ENCODE measurements around the gene HSF5.

HSF5 gene

DNA sequence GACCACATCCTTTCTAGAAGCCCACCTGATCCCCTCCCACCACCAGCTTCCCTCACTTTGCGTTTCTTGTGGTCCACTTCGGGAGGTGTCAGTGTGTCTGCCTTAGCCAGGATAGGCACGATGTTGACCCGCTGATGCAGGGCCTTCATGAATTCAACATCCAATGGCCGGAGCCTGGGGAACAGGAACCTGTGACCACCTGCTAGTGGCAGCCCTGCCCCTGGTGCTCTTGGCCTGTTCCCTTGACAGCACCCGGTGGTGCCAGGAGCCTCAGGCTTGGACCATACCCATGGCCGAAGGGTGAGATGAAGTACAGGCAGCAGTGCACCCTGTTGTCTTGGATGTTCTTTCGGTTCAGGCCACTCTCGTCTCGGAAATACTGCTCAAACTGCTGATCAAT is 33.5 kb upstream of the HSF5 start:
- Histone ChIP-seq H3K9me3 (ENCODE audit: insufficient read depth, low read length, severe bottlenecking) (no peaks in the 10 kb centered on the region), H4K20me1 (ENCODE audit: insufficient read depth, low read length) (peaks cover 6% of the 10 kb centered on the region; the same call in 1 of the 2 replicates), H3K27me3 (ENCODE audit: insufficient read depth, low read length, poor library complexity) (peaks cover 2% of the 10 kb centered on the region), H3K27ac (ENCODE audit: low read length) (no peak overlapping the region), H3K79me2 (ENCODE audit: insufficient read depth, low read length) (peaks cover 8% of the 10 kb centered on the region), H3K4me1 (ENCODE audit: insufficient read depth, low read length) (peaks cover 16% of the 10 kb centered on the region), H3K9ac (ENCODE audit: low read depth, low read length) (no peak overlapping the region), H2AFZ (ENCODE audit: low read depth, low read length) (no peak overlapping the region), H3K4me2 (ENCODE audit: insufficient read depth, low read length) (no peak overlapping the region), H3K36me3 (ENCODE audit: insufficient read depth, low read length) (no peaks in the 10 kb centered on the region; the same call in 1 of the 2 replicates), H3K4me3 (ENCODE audit: low read depth in 1 of 2, low read length in 2 of 2) (no peak overlapping the region)
- no peak for ATAC-seq (ENCODE audit: insufficient read depth, low read depth)
- no peak for DNase-seq
- TF ChIP-seq EZH2 (IDR thresholded peaks at IDR 0.05; ENCODE audit: borderline replicate concordance, low read depth, low read length, severe bottlenecking) (no peak), CTCF (IDR thresholded peaks at IDR 0.05; ENCODE audit: borderline replicate concordance, extremely low read depth, low read length, poor library complexity, severe bottlenecking) (no peak)

- Histone ChIP-seq H2AFZ (ENCODE audit: low read depth, low read length) (no peak overlapping the region), H3K27ac (ENCODE audit: low read length) (no peak overlapping the region), H3K9ac (ENCODE audit: low read depth, low read length) (no peak overlapping the region), H3K4me2 (ENCODE audit: insufficient read depth, low read length) (no peak overlapping the region), H3K36me3 (ENCODE audit: insufficient read depth, low read length) (no peaks in the 10 kb centered on the region; the same call in 1 of the 2 replicates), H3K79me2 (ENCODE audit: insufficient read depth, low read length) (peaks cover 12% of the 10 kb centered on the region), H3K9me3 (ENCODE audit: insufficient read depth, low read length, severe bottlenecking) (no peaks in the 10 kb centered on the region), H3K4me3 (ENCODE audit: low read depth in 1 of 2, low read length in 2 of 2) (no peak overlapping the region), H4K20me1 (ENCODE audit: insufficient read depth, low read length) (peaks cover 6% of the 10 kb centered on the region; the same call in 1 of the 2 replicates), H3K27me3 (ENCODE audit: insufficient read depth, low read length, poor library complexity) (peaks cover 2% of the 10 kb centered on the region), H3K4me1 (ENCODE audit: insufficient read depth, low read length) (peaks cover 23% of the 10 kb centered on the region)
- DNase-seq, result no peak
- ATAC-seq (ENCODE audit: insufficient read depth, low read depth), result no peak
- TF ChIP-seq EZH2 (IDR thresholded peaks at IDR 0.05; ENCODE audit: borderline replicate concordance, low read depth, low read length, severe bottlenecking), result no peak
- peak; percentile 40 for TF ChIP-seq CTCF (IDR thresholded peaks at IDR 0.05; ENCODE audit: borderline replicate concordance, extremely low read depth, low read length, poor library complexity, severe bottlenecking)
These were observed 32.7 kb upstream of the HSF5 start for GRCh38 chr17:58520843-58521430.

GRCh38 chr17:58517928-58518609 is 29.9 kb upstream of the HSF5 start:
- H3K4me2 ChIP-seq (ENCODE audit: insufficient read depth, low read length), result peak overlapping the region; percentile 89
- H3K9me3 ChIP-seq (ENCODE audit: insufficient read depth, low read length, severe bottlenecking), result no peaks in the 10 kb centered on the region
- DNase-seq (peak; percentile 100), ATAC-seq (ENCODE audit: insufficient read depth, low read depth) (peak; percentile 86)
- peaks cover 3% of the 10 kb centered on the region; the same call in 1 of the 2 replicates for H3K36me3 ChIP-seq (ENCODE audit: insufficient read depth, low read length)
- H3K79me2 ChIP-seq (ENCODE audit: insufficient read depth, low read length), result peaks cover 29% of the 10 kb centered on the region
- H3K27ac ChIP-seq (ENCODE audit: low read length), result peak overlapping the region; percentile 96
- H4K20me1 ChIP-seq (ENCODE audit: insufficient read depth, low read length), result peaks cover 14% of the 10 kb centered on the region
- H3K27me3 ChIP-seq (ENCODE audit: insufficient read depth, low read length, poor library complexity), result no peaks in the 10 kb centered on the region
- H3K4me3 ChIP-seq (ENCODE audit: low read depth in 1 of 2, low read length in 2 of 2), result peak overlapping the region; percentile 44 to 78
- peaks cover 45% of the 10 kb centered on the region for H3K4me1 ChIP-seq (ENCODE audit: insufficient read depth, low read length)
- peak overlapping the region; percentile 80 for H3K9ac ChIP-seq (ENCODE audit: low read depth, low read length)
- peak overlapping the region; percentile 94 for H2AFZ ChIP-seq (ENCODE audit: low read depth, low read length)
- TF ChIP-seq CTCF (IDR thresholded peaks at IDR 0.05; ENCODE audit: borderline replicate concordance, extremely low read depth, low read length, poor library complexity, severe bottlenecking), result no peak
- TF ChIP-seq EZH2 (IDR thresholded peaks at IDR 0.05; ENCODE audit: borderline replicate concordance, low read depth, low read length, severe bottlenecking), result no peak

Data from DND-41 (cell line).